Measurements from ENCODE around the gene IFITM1. TPM values are rescaled to one million over a fixed set of nuclear protein-coding genes. Genes with fewer than 3 reads are reported as not detected.

Gene IFITM1
- total RNA-seq, 2 experiments from 2014 or later, result 296 to 304 TPM

- ChIA-PET CTCF (interaction anchor here (1.0 kb wide), 1 partner anchor 42 kb away, joined by 4 read pairs; no protein-coding TSS in a partner anchor), POLR2A (interaction anchor here (0.8 to 6.2 kb wide), 6 partner anchors 8 to 55 kb away, joined by 3 to 67 read pairs (median 16); partner anchors contain the start of genes NLRP6 and PSMD13)
- intact Hi-C loops (cut with micrococcal nuclease), result no loop called here
- H3K27ac Mint-ChIP-seq, result no peak overlapping the region
- H3K4me1 Mint-ChIP-seq (ENCODE audit: low read depth), result peaks cover 31% of the 10 kb centered on the region
- peak; percentile 4 for DNase-seq
- ATAC-seq, result no peak
- H3K27me3 Mint-ChIP-seq, result no peaks in the 10 kb centered on the region
- peaks cover 47% of the 10 kb centered on the region for H3K36me3 Mint-ChIP-seq (ENCODE audit: low read depth)
- TF ChIP-seq CTCF (IDR thresholded peaks at IDR 0.05), result no peak
- H3K4me3 Mint-ChIP-seq, result peak overlapping the region; percentile 31
- H3K9me3 Mint-ChIP-seq, result no peaks in the 10 kb centered on the region
These were observed 21.4 kb upstream of the IFITM1 start for GRCh38 chr11:292211-293121.

- ATAC-seq, result no peak
- Mint-ChIP-seq H3K27ac (no peak overlapping the region), H3K4me3 (no peak overlapping the region), H3K9me3 (no peaks in the 10 kb centered on the region), H3K36me3 (ENCODE audit: low read depth) (peaks cover 39% of the 10 kb centered on the region), H3K27me3 (no peaks in the 10 kb centered on the region), H3K4me1 (ENCODE audit: low read depth) (peaks cover 37% of the 10 kb centered on the region)
- CTCF ChIA-PET, result interaction anchor here (0.9 to 1.0 kb wide), 2 partner anchors 10 to 43 kb away, joined by 3 to 4 read pairs; no protein-coding TSS in a partner anchor
- no peak for TF ChIP-seq CTCF (IDR thresholded peaks at IDR 0.05)
- POLR2A ChIA-PET, result interaction anchor here (0.8 to 5.3 kb wide), 5 partner anchors 8 to 56 kb away, joined by 3 to 33 read pairs (median 4); partner anchors contain the start of genes NLRP6 and PSMD13
- intact Hi-C loops (cut with micrococcal nuclease), result no loop called here
- DNase-seq, result peak; percentile 4
These were observed 20.5 kb upstream of the IFITM1 start for GRCh38 chr11:293271-293851.

- DNase-seq (peak; percentile 4), ATAC-seq (no peak)
- intact Hi-C loops (cut with micrococcal nuclease), result no loop called here
- TF ChIP-seq CTCF (IDR thresholded peaks at IDR 0.05), result no peak
- POLR2A ChIA-PET, result interaction anchor here (1.0 to 3.8 kb wide), 4 partner anchors 9 to 155 kb away, joined by 3 to 33 read pairs (median 4); partner anchors contain the start of gene NLRP6
- CTCF ChIA-PET, result interaction anchor here (0.9 kb wide), 1 partner anchor 9 kb away, joined by 3 read pairs; no protein-coding TSS in a partner anchor
- Mint-ChIP-seq H3K27ac (no peak overlapping the region), H3K9me3 (no peaks in the 10 kb centered on the region), H3K4me1 (ENCODE audit: low read depth) (peaks cover 42% of the 10 kb centered on the region), H3K36me3 (ENCODE audit: low read depth) (peaks cover 39% of the 10 kb centered on the region), H3K27me3 (no peaks in the 10 kb centered on the region), H3K4me3 (no peak overlapping the region)
These were observed 19.8 kb upstream of the IFITM1 start for GRCh38 chr11:293852-294661.

- CTCF ChIA-PET, result interaction anchor here (1.7 kb wide), 1 partner anchor 44 kb away, joined by 8 read pairs; no protein-coding TSS in a partner anchor
- peak; percentile 6 for DNase-seq
- Mint-ChIP-seq H3K36me3 (ENCODE audit: low read depth) (peaks cover 34% of the 10 kb centered on the region), H3K4me3 (no peak overlapping the region), H3K27ac (no peak overlapping the region), H3K4me1 (ENCODE audit: low read depth) (peaks cover 41% of the 10 kb centered on the region), H3K27me3 (no peaks in the 10 kb centered on the region), H3K9me3 (no peaks in the 10 kb centered on the region)
- intact Hi-C loops (cut with micrococcal nuclease), result no loop called here
- no peak for TF ChIP-seq CTCF (IDR thresholded peaks at IDR 0.05)
- ATAC-seq, result no peak
- POLR2A ChIA-PET, result interaction anchor here (1.2 to 3.8 kb wide), 2 partner anchors 13 to 154 kb away, joined by 4 to 33 read pairs; partner anchors contain the start of gene NLRP6
These were observed 19.1 kb upstream of the IFITM1 start for GRCh38 chr11:294780-295179.
